Kidney glomerular epithelial cell (primary cell): ENCODE data around the gene JUN.
A peak's percentile ranks its signal among the peaks of the same experiment; 100 is the strongest.

Experiments
- DNase-seq: peaks from one replicate; lab custom pipeline; 2025; lab: John Stamatoyannopoulos, UW

JUN gene

GRCh38 chr1:58783090-58783992 lies 506 bp downstream of the JUN start:
- DNase-seq = peak; percentile 41

GRCh38 chr1:58782178-58783089 lies 1.4 kb downstream of the JUN start:
- no peak for DNase-seq

GRCh38 chr1:58781541-58782177 lies 2.2 kb downstream of the JUN start:
- peak; percentile 42 for DNase-seq

GRCh38 chr1:58780836-58781452 lies 2.9 kb downstream of the JUN start:
- DNase-seq = peak; percentile 31

GRCh38 chr1:58780411-58780810 lies 3.4 kb downstream of the JUN start:
- DNase-seq = peak; percentile 48

GRCh38 chr1:58779801-58780382 lies 4.0 kb downstream of the JUN start:
- DNase-seq = peak; percentile 74

- DNase-seq = peak; percentile 74
These were observed 4.6 kb downstream of the JUN start for GRCh38 chr1:58779059-58779754.

- DNase-seq = no peak
These were observed 5.4 kb downstream of the JUN start for GRCh38 chr1:58778385-58779000.

- DNase-seq = no peak
These were observed 9.8 kb downstream of the JUN start for GRCh38 chr1:58774027-58774426.

- peak; percentile 42 for DNase-seq
These were observed 10.4 kb downstream of the JUN start for GRCh38 chr1:58773406-58773840.

GRCh38 chr1:58769809-58770320 lies 14.0 kb downstream of the JUN start:
- DNase-seq = no peak

GRCh38 chr1:58768971-58769808 lies 14.7 kb downstream of the JUN start:
- DNase-seq = peak; percentile 33

GRCh38 chr1:58768191-58768731 lies 15.6 kb downstream of the JUN start:
- no peak for DNase-seq

GRCh38 chr1:58767143-58767542 lies 16.7 kb downstream of the JUN start:
- no peak for DNase-seq

- no peak for DNase-seq
These were observed 18.4 kb downstream of the JUN start for GRCh38 chr1:58765441-58765840.

GRCh38 chr1:58765006-58765405 lies 18.8 kb downstream of the JUN start:
- DNase-seq = no peak

GRCh38 chr1:58764294-58764978 lies 19.4 kb downstream of the JUN start:
- DNase-seq = peak; percentile 76

GRCh38 chr1:58763214-58763613 lies 20.6 kb downstream of the JUN start:
- peak; percentile 64 for DNase-seq
